ENCODE results near the gene BRF1.

Gene BRF1

GRCh38 chr14:105223770-105224544 is 76.8 kb downstream of the BRF1 start:
- DNase-seq = no peak

GRCh38 chr14:105223260-105223659 is 77.5 kb downstream of the BRF1 start:
- DNase-seq = no peak

GRCh38 chr14:105221598-105222178 is 79.1 kb downstream of the BRF1 start:
- no peak for DNase-seq

GRCh38 chr14:105220699-105221597 is 79.9 kb downstream of the BRF1 start:
- no peak for DNase-seq

GRCh38 chr14:105219753-105220152 is 81.0 kb downstream of the BRF1 start:
- no peak for DNase-seq

GRCh38 chr14:105219043-105219612 is 81.7 kb downstream of the BRF1 start:
- no peak for DNase-seq

- no peak for DNase-seq
Measured at GRCh38 chr14:105218611-105219010, 82.2 kb downstream of the BRF1 start.

GRCh38 chr14:105217774-105218173 is 83.0 kb downstream of the BRF1 start:
- no peak for DNase-seq

- DNase-seq = no peak
Measured at GRCh38 chr14:105216490-105217247, 84.1 kb downstream of the BRF1 start.

- no peak for DNase-seq
Measured at GRCh38 chr14:105215602-105216001, 85.2 kb downstream of the BRF1 start.

- no peak for DNase-seq
Measured at GRCh38 chr14:105214324-105214915, 86.4 kb downstream of the BRF1 start.

- no peak for DNase-seq
Measured at GRCh38 chr14:105213361-105213760, 87.4 kb downstream of the BRF1 start.

GRCh38 chr14:105212541-105213300 is 88.1 kb downstream of the BRF1 start:
- DNase-seq = no peak

- DNase-seq = no peak
Measured at GRCh38 chr14:105211758-105212089, 89.1 kb downstream of the BRF1 start.

GRCh38 chr14:105211086-105211757 is 89.6 kb downstream of the BRF1 start:
- no peak for DNase-seq

GRCh38 chr14:105210266-105211025 is 90.4 kb downstream of the BRF1 start:
- DNase-seq = no peak

- no peak for DNase-seq
Measured at GRCh38 chr14:105209646-105210045, 91.2 kb downstream of the BRF1 start.

- DNase-seq = no peak
Measured at GRCh38 chr14:105209091-105209490, 91.7 kb downstream of the BRF1 start.

GRCh38 chr14:105208738-105209075 is 92.1 kb downstream of the BRF1 start:
- DNase-seq = no peak

All from CD4-positive, alpha-beta T cell treated with Interleukin-6 for 4 hours (primary cell).